Retina (tissue), 1 donor: Measurements from ENCODE around the gene LINC01488.

ENCODE experiments used
- DNase-seq: peaks from one replicate; pipeline ENCODE4 v3.0.0-alpha.2; 2016

LINC01488 gene

GRCh38 chr11:69480547-69481392 is 693 bp upstream of the LINC01488 start:
- peak; percentile 28 for DNase-seq

GRCh38 chr11:69482322-69482721 is 859 bp downstream of the LINC01488 start:
- no peak for DNase-seq

- DNase-seq, result no peak
Observed at GRCh38 chr11:69483170-69483569, 1.7 kb downstream of the LINC01488 start.

GRCh38 chr11:69483691-69484426 is 2.4 kb downstream of the LINC01488 start:
- peak; percentile 89 for DNase-seq

GRCh38 chr11:69484427-69485259 is 3.2 kb downstream of the LINC01488 start:
- DNase-seq, result no peak

GRCh38 chr11:69485337-69486041 is 4.0 kb downstream of the LINC01488 start:
- no peak for DNase-seq

- no peak for DNase-seq
Observed at GRCh38 chr11:69486056-69486772, 4.8 kb downstream of the LINC01488 start.

- no peak for DNase-seq
Observed at GRCh38 chr11:69486773-69487291, 5.4 kb downstream of the LINC01488 start.

GRCh38 chr11:69487391-69487790 is 5.9 kb downstream of the LINC01488 start:
- DNase-seq, result no peak

GRCh38 chr11:69487849-69488542 is 6.5 kb downstream of the LINC01488 start:
- DNase-seq, result no peak

- no peak for DNase-seq
Observed at GRCh38 chr11:69488543-69488940, 7.1 kb downstream of the LINC01488 start.

GRCh38 chr11:69489031-69489745 is 7.7 kb downstream of the LINC01488 start:
- no peak for DNase-seq

GRCh38 chr11:69489746-69490365 is 8.4 kb downstream of the LINC01488 start:
- no peak for DNase-seq

- DNase-seq, result no peak
Observed at GRCh38 chr11:69490516-69490915, 9.1 kb downstream of the LINC01488 start.

- DNase-seq, result no peak
Observed at GRCh38 chr11:69491071-69492031, 9.9 kb downstream of the LINC01488 start.

- no peak for DNase-seq
Observed at GRCh38 chr11:69492201-69492991, 10.9 kb downstream of the LINC01488 start.
